ENCODE results near the gene SLC41A3.

- TF ChIP-seq HMGXB4 (CRISPR knock-in tag; IDR thresholded peaks at IDR 0.05; ENCODE audit: borderline replicate concordance) (no peak), CTCF (IDR thresholded peaks at IDR 0.05) (no peak), HOXA7 (CRISPR knock-in tag; IDR thresholded peaks at IDR 0.05) (no peak), REST (IDR thresholded peaks at IDR 0.05) (no peak), CBX2 (IDR thresholded peaks at IDR 0.05; ENCODE audit: borderline replicate concordance, low read depth) (no peak), ELK1 (IDR thresholded peaks at IDR 0.05; ENCODE audit: low read depth, low read length) (no peak), EP300 (IDR thresholded peaks at IDR 0.05) (no peak), EHF (CRISPR knock-in tag; IDR thresholded peaks at IDR 0.05) (no peak)
Measured at GRCh38 chr3:126054870-126055269, 29.1 kb downstream of the SLC41A3 start.
